IPS DF 4.7 (cell line): ENCODE data around the gene RSF1.

Experiments
- DNase-seq: peaks from one replicate; pipeline ENCODE4 v3.0.0-alpha.2; 2013; ENCODE audit warnings: low spot score; ENCODE audit errors: extremely low read depth

RSF1 gene

DNA sequence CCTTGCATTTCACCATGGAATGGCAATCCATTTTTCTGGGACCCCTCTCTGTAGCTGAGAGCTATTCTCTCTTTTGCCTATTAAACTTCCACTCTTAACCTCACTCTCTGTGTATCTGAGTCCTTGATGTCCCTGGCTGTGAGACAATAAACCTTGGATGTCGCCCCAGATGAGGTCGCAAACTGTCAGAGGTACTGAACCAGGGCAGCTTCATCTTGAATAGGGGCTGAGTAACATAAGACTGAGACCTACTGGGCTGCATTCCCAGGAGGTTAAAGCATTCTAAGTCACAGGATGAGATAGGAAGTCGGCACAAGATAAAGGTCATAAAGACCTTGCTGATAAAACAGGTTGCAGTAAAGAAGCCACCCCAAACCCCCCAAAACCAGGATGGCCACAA lies 68.0 kb downstream of the RSF1 start:
- DNase-seq = peak; percentile 44

DNA sequence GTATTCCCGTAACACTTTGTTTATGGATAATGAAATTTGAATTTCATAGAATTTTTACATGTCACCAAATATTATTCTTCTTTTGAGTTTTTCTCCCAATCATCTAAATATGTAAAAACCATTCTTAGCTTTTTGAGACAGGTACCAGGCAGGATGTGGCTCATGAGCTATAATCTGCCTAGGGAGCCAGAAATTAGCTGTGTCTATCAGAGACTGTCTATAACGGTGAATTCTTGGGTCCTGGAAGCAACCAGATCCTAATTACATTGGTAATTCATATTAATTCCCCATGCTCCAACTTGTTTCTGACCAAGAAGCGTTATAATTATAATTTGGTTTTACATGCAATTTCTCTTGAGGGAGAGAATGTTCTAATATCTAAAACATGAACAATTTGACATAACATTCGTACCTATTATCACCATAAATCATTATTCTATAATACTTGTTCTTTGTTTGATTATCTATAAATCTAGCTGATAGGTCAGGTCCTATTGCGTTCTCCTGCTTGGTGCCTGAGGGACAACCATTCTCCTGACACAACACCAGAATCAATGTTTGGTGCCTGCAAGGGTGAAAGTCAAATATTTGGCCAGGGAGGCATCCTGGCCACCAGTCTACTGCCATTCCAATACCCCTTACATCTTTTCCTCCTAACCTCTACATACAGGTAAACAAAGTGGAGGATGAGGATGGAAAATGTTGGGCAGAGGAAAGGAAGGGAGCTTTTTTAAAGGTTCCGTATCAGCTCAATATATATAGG lies 69.9 kb downstream of the RSF1 start:
- DNase-seq = no peak

DNA sequence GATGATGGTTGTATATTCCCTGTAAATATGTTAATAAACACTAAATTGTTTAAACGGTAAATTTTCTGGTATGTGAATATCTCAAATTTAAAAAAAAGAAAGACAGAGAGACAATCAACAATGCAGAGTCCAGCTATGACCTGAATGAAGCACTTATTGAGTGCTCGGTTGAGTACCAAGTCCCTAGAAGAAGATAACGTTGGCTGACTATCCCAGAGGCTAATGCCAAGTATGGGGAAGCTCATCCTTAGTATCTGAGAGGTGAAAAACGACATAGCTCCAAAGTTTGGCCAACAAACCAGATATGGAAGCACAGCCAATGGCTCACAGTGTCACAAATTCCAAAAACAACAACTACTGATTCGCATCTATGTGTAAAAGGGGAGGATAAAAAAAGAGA lies 71.3 kb downstream of the RSF1 start:
- DNase-seq = no peak

DNA sequence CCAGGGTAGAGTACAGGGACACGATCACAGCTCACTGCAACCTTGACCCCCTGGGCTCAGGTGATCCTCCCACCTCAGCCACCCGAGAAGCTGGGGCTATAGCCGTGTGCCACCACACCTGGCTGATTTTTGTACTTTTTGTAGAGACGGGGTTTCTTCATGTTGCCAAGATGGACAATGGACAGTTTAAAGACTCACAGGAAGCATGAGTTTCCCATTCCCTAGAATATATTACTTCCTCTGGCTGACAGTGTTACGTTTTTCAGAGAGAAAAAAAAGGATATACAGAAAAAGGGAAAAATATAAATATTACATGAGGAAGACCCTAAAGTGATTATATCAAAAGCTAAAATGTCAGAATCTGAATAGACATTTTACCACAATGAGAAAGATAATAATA lies 72.3 kb downstream of the RSF1 start:
- no peak for DNase-seq

DNA sequence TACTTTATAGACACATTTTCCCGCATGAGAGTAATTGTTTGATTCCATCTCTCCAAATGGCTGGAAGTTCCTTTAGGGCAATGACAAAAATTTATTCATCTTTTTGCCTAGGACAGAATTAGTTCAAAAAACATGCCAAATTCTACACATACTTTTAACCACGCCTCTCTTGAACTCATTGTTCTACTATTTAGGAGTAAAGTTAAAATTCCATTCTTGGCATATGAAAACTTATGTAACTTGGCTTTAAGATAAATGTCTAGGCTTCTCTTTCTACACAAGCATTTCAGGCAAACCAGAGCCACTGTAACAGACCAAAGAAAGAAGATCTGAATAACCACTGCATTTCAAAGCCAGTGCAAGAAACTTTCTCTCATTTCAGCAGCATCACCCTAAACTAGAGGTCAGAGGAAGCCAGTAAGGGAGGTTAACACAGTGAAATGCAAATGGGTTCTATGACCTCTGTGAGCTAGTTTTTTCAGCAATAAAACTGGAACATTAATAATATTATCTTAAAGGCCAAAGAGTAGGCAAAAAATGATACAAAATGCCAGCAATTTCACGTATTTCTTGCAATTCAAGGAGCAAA lies 73.0 kb downstream of the RSF1 start:
- no peak for DNase-seq

DNA sequence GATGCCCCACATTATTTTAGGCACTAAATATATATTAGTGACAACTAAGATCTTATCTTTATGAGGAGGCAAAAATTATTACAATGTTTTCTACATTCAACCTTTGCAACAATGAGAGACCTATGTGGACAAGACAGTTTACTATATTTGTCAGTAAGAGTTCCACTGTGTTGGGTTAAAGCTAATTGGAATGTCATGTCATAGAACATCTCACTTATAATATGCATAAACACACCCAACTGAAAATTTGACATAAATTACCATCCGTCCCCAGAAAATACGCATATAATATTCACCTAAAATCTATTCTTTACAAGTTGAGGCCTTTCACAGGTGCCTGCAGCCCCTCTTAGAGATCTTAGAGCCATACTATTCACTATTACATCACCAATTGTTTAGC lies 84.0 kb downstream of the RSF1 start:
- DNase-seq = no peak

DNA sequence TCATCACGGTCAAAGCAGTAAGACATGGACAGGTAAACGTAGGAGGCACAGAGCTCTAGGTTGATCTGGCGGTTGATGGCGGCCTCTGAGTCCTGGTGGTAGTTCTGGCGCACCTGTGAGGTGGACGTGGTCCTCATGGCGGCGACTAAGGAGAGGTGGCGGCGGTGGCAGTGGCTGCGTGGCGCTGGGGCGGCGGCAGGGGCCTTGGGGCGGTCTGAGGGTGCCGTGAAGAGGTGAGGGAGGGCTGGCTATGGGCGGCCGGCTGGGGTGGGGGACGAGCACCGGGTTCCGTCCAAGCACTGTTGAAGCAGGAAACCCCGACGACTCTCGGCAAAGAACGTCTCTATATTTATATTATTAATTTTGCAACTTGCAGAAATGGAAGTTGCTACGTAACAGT lies 85.6 kb downstream of the RSF1 start:
- no peak for DNase-seq

DNA sequence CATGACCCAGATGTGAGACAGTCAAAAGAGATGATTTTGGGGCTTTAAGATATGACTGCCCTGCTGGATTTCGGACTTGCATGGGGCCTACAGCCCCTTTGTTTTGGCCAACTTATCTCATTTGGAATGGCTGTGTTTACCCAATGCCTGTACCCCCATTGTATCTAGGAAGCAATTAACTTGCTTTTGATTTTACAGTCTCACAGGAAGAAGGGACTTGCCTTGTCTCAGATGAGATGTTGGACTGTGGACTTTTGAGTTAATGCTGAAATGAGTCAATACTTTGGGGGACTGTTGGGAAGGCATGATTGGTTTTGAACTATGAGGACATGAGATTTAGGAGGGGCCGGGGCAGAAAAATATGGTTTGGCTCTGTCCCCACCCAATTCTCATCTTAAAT lies 88.4 kb downstream of the RSF1 start:
- DNase-seq = no peak

DNA sequence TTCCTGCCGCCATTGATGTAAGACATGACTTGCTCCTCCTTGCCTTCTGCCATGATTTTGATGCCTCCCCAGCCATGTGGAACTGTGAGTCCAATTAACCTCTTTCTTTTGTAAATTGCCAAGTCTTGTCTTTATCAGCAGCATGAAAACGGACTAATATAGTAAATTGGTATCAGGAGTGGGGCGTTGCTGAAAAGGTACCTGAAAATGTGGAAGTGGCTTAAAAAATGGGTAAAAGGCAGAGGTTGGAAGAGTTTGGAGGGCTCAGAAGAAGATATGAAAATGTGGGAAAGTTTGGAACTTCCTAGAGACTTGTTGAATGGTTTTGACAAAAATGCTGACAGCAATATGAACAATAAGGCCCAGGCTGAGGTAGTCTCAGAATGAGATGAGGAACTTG lies 89.7 kb downstream of the RSF1 start:
- DNase-seq = no peak

DNA sequence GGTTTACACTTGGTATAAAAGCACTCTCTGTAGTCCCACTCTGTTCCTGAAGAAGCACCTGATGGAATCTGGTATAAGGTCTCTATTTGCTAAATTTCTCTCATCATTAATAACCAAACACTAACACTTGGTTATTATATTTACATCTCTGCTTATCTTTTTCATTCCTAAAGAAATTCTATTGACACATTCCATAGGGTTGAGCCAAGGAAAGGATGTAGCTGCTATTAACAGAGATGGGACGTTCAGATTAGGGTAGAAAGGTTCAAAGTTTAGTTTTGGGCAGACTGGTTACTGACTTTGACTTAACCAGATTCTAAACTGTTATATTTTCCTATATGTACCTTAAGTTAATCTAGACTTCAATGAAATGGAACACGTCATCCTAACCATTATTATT lies 91.5 kb downstream of the RSF1 start:
- DNase-seq = no peak

DNA sequence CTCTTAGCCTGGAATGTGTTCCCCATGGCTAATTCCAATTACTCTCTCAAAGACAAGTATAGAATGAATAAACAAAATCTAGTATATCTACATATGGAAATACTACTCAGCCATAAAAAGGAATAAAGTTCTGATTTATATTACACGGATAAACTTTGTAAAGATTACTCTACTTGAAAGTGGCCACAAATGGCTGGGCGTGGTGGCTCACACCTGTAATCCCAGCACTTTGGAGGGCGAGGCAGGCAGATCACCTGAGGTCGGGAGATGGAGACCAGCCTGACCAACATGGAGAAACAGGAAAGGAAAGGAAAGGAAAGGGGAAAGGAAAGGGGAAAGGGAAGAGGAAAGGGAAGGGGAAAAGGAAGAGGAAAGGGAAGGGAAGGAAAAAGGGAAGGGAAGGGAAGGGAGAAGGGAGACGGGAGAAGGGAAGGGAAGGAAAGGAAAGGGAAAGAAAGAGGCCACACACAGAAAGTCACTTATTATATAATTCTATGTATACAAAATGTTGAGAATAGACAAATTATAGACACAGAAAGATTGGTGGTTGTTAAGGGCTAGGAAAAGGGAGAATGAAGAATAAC lies 92.2 kb downstream of the RSF1 start:
- DNase-seq = no peak

DNA sequence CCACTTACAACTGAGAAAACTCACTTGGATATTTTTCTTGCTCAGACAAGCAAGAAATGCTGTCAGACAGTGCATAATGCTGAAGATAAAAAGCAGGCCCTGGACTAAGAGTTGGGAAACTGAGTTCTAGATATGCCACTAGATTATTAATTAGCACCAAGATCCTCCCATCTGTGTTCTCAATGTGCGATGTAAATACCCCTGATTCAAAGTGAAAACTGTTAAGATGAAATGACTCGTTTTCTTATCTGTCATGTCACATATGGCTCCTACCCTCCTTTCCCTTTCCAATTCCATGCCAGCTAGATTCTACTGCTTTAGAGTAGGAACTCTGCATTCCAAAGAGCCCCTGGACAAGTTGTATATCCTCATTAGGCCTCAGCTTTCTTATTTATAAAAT lies 94.0 kb downstream of the RSF1 start:
- no peak for DNase-seq

DNA sequence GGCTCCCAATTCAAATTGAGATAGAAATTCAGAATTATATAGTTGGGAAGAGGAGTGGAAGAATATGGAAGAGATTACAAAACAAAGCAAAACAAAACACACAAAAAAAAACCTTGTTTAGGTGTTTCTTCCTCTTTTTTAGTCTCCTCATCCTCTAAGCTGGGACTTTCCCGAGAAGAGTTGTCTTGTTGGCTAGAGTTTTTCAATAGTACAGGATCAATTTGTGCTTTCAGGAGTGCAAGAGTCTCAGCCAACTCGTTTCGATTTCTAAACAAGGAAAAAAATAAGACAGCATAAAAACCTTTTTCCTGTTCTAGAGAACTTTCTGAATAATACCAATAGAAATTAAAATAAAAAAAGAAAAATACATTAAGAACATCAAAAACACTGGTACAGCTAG lies 95.1 kb downstream of the RSF1 start:
- no peak for DNase-seq

DNA sequence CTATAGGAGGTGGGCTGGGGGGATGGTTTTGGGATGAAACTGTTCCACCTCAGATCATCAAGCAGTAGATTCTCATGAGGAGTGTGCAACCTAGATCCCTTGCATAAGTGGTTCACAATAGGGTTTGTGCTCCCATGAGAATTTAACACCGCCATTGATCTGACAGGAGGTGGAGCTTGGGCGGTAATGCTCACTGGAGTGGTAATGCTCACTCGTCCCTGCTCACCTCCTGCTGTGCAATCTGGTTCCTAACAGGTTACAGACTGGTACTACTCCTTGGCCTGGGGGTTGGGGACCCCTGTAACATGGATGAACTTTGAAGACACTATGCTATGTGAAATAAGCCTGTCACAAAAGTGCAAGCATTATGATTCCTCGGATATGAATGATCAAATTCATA lies 95.9 kb downstream of the RSF1 start:
- no peak for DNase-seq

DNA sequence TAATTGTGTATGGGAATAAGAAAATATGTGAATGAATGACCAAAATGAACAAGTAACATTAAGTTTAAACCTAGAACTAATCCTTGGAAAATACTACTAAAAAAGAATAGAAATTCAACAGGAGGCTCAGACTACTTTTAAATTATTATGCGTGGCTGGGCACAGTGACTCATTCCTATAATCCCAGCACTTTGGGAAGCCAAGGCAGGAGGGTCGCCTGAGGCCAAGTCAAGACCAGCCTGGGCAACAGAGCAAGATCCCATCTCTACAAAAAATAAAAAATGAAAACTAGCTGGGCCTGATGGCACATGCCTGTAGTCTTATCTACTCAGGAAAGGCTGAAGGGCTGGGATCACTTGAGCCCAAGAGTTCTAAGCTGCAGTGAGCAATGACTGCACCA lies 97.5 kb downstream of the RSF1 start:
- DNase-seq = no peak

DNA sequence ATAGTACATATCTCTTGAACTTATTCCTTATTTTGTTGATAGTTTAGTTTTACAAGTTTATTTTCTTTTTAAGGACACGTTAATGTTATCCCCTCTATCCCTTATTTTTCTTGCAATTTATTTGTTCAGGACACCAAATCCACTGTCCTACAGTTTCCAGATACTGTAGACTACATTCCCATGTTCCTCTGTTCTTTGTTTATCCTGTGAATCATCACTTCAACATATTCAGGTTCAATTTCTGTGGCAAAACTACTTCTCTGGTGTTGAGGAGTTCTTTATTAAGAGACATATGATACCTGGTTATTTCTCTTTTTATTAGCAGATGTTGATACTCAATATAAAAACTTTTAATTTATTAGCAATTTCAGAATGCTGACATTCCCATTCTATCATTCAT lies 110.2 kb downstream of the RSF1 start:
- DNase-seq = no peak

DNA sequence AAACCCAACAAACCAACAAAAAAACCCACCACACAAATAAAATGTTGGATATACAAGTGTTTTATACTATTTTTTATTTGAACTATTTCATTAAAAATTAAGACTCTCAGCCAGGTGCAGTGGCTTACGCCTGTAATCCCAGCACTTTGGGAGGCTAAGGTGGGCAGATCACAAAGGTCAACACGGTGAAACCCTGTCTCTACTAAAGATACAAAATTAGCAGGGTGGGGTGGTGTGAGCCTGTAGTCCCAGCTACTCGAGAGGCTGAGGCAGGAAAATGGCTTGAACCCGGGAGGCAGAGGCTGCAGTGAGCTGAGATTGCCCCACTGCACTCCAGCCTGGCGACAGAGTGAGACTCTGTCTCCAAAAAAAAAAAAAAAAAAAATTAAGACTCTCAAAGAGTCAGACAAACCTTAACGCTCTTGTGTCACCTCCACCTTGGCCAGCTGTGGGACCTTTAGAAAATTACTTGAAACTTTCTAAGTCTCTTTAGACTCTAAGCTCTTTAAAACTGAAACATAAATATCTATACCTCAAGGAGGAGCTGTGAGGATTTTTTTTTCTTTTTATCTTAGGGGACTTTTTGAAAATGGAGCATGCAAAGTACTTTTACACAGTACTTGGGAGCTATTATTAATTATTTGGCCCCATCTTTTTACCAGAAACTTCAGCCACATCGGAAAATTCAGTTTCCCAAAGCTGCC lies 114.5 kb downstream of the RSF1 start:
- DNase-seq = no peak

DNA sequence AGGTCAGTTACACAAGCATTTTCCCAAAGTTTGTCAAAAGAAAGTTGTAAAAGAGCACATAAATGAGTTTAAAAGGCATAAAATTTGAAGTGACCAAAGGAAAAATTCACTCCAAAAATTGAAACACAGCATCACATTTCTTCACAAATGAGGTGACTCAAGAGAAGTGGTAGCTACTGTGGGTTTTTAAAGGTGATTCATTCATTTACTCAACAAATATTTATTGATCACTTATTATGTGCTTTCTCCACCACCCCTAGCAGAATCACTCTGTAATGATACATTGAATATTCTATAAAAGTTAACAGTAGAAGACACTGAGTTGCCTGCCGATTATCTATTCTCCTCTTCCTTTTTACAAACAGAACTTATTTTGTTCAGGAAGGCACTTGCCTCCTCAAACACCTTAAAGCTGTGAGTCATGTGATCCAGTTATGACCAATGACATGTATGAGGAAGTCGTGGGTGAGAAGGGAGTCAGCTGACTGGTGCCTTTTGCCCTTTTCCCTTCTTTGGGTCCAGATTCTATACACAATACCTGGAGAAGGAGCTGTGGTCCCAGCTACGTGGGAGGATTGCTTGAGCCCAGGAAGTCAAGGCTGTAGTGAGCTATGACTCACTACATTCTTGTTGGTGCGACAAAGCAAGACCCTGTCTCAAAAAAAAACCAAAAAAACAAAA lies 115.2 kb downstream of the RSF1 start:
- no peak for DNase-seq

DNA sequence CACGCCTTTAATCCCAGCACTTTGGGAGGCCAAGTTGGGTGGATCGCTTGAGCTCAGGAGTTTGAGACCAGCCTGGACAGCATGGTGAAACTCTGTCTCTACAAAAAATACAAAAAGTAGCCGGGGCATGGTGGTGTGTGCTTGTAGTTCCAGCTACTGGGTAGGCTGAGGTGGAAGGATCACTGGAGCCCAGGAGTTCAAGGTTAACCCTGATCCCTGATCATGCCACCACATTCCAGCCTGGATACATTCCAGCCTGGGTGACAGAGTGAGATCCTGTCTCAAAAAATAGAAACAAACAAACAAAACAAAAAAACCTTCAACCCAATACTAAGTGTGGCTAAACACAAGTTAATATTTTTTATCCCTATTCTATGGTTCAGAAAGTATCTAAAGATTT lies 116.5 kb downstream of the RSF1 start:
- no peak for DNase-seq

DNA sequence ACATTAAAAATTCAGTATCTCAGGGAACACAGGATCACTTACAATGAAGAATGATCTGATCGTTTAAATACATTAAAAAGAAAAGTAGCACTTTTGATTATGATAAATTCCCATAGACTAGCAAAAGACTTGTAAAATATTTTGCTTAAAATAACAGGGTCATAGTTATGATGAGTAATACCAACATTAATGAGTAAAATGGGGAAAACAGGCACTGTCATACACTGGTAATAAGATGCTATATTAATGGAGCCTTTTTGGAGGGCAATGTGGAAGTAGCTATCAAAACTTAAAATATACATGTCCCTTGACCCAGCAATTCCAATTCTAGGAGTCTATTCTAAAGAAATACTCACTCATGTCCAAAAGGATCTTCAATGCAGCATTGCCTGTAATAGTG lies 121.1 kb downstream of the RSF1 start:
- no peak for DNase-seq

DNA sequence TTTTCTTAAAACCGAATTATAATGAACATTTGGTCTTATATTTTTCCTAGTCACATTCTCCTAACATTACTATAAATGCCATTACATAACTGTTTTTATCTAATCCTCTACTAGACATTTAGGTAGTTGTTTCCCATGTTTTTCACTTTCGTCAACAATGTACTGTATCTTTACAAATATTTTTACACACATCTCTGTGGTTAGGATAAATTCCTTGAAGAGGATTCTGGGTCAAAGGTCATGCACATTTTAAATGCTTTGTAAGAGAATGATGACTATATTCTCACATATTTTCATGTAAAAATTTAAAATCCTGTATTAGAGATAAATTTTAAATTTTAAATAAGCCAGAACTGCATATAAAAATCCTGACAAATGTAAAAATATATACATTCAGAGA lies 121.6 kb downstream of the RSF1 start:
- DNase-seq = no peak

DNA sequence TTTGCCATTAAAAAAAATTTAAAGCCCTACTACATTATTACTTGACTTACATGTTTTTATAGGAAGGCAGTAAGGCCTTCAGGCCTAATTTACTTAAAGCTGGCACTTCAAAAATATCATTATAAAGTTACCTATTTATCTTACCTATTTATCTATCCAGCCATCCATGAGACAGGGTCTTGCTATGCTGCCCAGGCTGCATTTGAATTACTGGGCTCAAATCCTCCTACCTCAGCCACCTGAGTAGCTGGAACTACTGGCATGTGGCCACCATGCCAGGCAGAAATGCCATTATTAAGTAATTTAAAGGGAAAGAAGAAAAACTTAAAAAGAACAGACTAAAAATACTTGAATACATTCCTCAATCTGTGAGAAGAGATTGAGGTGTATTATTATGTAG lies 122.7 kb downstream of the RSF1 start:
- no peak for DNase-seq
